C4-2B (cell line): ENCODE measurements around the gene PDK1.

Source experiments
- H3K27ac ChIP-seq: fragments of 450-650 bp; 2 replicates; pipeline ENCODE4 v1.5.1; 2017
- ZFX ChIP-seq: fragments of 450-650 bp; IDR thresholded peaks from 2 replicates; pipeline ENCODE4 v1.6.1; 2017
- TF ChIP-seq, protein P1 (sequence below): fragments of 450-650 bp; conservative IDR thresholded peaks from 2 replicates; pipeline ENCODE4 v1.5.1; 2017; ENCODE audit warnings: mild to moderate bottlenecking

Gene PDK1

GRCh38 chr2:172614932-172615331 lies 59.0 kb downstream of the PDK1 start:
- TF ChIP-seq ZFX = no peak
- TF ChIP-seq, protein P1, sequence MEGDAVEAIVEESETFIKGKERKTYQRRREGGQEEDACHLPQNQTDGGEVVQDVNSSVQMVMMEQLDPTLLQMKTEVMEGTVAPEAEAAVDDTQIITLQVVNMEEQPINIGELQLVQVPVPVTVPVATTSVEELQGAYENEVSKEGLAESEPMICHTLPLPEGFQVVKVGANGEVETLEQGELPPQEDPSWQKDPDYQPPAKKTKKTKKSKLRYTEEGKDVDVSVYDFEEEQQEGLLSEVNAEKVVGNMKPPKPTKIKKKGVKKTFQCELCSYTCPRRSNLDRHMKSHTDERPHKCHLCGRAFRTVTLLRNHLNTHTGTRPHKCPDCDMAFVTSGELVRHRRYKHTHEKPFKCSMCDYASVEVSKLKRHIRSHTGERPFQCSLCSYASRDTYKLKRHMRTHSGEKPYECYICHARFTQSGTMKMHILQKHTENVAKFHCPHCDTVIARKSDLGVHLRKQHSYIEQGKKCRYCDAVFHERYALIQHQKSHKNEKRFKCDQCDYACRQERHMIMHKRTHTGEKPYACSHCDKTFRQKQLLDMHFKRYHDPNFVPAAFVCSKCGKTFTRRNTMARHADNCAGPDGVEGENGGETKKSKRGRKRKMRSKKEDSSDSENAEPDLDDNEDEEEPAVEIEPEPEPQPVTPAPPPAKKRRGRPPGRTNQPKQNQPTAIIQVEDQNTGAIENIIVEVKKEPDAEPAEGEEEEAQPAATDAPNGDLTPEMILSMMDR = no peak
- no peak overlapping the region for H3K27ac ChIP-seq

- TF ChIP-seq, protein P1 = no peak
- no peak for TF ChIP-seq ZFX
- no peak overlapping the region for H3K27ac ChIP-seq
Observed at GRCh38 chr2:172615727-172616261, 59.9 kb downstream of the PDK1 start.

DNA sequence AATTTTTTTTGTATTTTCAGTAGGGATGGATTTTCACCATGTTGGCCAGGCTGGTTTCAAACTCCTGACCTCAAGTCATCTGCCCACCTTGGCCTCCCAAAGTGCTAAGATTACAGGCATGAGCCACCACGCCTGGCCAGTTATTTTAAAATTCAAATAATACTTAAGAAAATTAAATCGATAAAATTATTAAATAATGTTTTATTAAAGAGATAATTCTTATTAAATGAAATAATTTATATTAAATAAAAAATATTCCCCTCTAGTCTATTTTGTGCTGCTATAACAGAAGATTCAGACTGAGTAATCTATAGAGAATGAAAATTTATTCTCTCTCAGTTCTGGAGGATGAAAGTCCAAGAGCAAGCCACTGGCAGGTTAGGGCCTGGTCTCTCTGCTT lies 61.2 kb downstream of the PDK1 start:
- TF ChIP-seq, protein P1 = no peak
- no peak for TF ChIP-seq ZFX

GRCh38 chr2:172623249-172623965 lies 67.5 kb downstream of the PDK1 start:
- no peak overlapping the region for H3K27ac ChIP-seq
- TF ChIP-seq, protein P1 = no peak
- TF ChIP-seq ZFX = no peak

More for the DNA sequence above, 61.2 kb downstream of the PDK1 start:
- no peak overlapping the region for H3K27ac ChIP-seq

DNA sequence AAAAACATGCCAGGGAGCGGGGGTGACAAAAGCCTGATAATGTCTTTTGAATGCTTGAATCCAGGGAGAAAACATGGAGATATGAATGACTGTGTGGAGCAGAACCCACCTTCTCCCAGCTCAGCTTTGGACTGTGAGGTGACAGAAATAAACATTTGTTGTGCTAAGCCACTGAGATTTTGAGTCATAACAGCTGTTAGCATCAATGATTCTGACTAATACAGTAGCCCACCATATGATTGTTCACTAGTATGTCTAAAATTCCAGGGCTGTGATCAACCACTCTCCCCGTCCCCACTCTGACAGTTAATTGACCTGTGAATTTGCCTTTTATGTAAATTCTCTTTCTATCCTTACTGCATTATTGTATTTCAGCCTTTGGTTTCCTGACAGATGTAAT lies 69.1 kb downstream of the PDK1 start:
- TF ChIP-seq ZFX = no peak
- TF ChIP-seq, protein P1 = no peak
- H3K27ac ChIP-seq = no peak overlapping the region

GRCh38 chr2:172627181-172627580 lies 71.3 kb downstream of the PDK1 start:
- H3K27ac ChIP-seq = no peak overlapping the region
- TF ChIP-seq, protein P1 = no peak
- TF ChIP-seq ZFX = no peak

GRCh38 chr2:172628085-172628484 lies 72.2 kb downstream of the PDK1 start:
- no peak for TF ChIP-seq ZFX
- TF ChIP-seq, protein P1 = no peak
- H3K27ac ChIP-seq = no peak overlapping the region
